ENCODE data around the gene MYZAP.

DNA sequence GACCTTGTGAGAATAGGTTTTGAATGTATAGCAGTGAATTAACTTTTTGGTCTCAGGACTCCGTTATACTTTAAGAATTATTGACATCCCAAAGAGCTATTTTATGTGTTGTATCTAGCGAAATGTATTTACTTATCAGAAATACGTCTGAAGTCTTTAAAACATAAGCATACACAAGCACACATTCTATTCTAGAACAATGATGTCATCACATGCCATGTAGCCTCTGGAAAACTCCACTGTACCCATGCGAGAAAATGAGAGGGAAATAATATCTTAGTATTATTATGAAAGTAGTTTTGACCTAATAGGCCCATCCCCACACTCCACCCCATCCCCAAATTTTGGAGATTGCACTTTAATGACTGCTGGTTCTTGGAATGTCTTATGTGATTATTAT is 116.3 kb downstream of the MYZAP start:
- TF ChIP-seq POLR2A (IDR thresholded peaks at IDR 0.05) (no peak), POLR2AphosphoS5 (IDR thresholded peaks at IDR 0.05) (no peak)
- TF ChIP-seq, protein P1, sequence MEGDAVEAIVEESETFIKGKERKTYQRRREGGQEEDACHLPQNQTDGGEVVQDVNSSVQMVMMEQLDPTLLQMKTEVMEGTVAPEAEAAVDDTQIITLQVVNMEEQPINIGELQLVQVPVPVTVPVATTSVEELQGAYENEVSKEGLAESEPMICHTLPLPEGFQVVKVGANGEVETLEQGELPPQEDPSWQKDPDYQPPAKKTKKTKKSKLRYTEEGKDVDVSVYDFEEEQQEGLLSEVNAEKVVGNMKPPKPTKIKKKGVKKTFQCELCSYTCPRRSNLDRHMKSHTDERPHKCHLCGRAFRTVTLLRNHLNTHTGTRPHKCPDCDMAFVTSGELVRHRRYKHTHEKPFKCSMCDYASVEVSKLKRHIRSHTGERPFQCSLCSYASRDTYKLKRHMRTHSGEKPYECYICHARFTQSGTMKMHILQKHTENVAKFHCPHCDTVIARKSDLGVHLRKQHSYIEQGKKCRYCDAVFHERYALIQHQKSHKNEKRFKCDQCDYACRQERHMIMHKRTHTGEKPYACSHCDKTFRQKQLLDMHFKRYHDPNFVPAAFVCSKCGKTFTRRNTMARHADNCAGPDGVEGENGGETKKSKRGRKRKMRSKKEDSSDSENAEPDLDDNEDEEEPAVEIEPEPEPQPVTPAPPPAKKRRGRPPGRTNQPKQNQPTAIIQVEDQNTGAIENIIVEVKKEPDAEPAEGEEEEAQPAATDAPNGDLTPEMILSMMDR (IDR thresholded peaks at IDR 0.05 in 8 of 11, conservative IDR thresholded peaks at IDR 0.05 in 3 of 11), result no peak

Measured in spleen (tissue), 7 donors.